ENCODE results near the gene CD4.
A peak's percentile ranks its signal among the peaks of the same experiment; 100 is the strongest.

The CD4 gene

DNA sequence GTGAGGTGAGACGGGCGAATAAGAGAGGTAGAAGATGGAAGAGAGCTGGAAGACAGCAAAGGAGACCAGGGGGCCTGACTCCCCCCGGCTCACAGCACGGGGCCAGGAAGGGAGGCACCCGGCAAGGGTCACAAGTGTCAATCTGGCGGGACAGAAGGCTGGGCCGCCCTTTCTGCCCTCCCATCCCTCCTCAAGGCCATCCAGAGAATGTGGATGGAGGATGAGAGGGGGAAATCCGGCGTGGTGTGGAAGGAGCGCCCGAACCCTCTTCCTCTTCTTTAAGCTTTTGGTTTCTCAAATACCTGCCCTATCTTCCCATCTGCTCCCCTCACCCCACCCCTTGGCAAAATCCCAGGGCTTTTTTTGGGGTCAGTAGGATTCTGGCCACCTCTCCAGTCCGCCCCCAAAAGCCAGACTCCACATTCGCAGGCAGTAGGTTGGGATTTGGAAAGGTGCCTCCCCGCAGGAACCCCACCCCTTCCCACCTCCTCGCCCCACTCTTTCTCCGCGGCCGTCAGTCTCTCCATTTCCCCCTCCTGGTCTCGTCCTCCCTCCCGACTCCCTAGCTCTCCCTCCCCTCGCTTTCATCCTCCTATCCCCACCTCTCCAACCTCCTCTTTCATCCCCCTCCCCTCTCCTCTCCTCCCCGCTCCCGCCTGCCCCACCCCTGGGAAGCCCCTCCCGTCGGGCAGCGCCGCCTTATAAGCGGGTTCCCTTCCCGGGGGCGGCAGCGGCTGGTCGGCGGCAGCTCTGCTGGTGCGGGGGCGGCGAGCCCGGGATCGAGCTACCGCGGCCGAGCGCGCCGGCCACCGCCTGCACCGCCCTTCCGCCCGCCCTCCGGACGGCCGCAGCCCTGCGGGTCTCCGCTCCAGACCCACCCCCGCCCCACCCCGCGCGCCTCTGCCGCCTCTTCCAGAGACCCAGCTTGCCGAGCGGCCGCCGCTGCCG is 23.4 kb upstream of the CD4 start, which contains the start of gene PTMS:
PTMS (plus strand) TSS at position 730 of the 948 bp plus-strand sequence. CDS start 343 bp downstream, outside the sequence.
- DNase-seq: peak; percentile 54

GRCh38 chr12:6766651-6767349 is 22.5 kb upstream of the CD4 start:
- peak; percentile 47 for DNase-seq

- DNase-seq: no peak
Observed at GRCh38 chr12:6767353-6768319, 21.7 kb upstream of the CD4 start.

DNA sequence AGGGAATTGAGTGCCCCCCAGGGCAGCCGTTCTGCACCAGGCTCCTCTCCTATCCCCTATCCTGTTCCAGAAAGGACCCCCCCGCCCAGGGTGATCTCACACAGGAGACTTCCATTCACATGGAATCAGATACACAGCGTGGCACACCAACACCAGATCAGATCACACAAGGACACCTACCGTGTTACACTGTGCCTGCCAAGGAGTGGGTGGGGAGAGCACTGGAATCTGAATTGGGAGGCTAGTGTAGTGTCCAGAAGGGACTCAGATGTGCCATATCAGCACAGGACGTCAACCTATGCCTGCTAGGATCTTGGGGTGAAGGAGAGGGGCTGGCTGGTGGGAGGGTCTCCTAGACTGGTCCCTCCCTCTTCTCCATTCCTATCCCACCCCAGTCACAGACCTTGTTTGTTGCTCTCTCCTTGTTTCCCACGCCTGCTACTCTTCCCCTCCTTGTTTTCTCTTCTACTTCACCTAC is 20.9 kb upstream of the CD4 start:
- DNase-seq: no peak

- DNase-seq: no peak
Observed at GRCh38 chr12:6768990-6769389, 20.3 kb upstream of the CD4 start.

GRCh38 chr12:6769666-6770065 is 19.7 kb upstream of the CD4 start:
- no peak for DNase-seq

GRCh38 chr12:6770094-6770493 is 19.2 kb upstream of the CD4 start:
- no peak for DNase-seq

- DNase-seq: no peak
Observed at GRCh38 chr12:6770600-6770999, 18.7 kb upstream of the CD4 start.

- no peak for DNase-seq
Observed at GRCh38 chr12:6771091-6771495, 18.2 kb upstream of the CD4 start.

DNA sequence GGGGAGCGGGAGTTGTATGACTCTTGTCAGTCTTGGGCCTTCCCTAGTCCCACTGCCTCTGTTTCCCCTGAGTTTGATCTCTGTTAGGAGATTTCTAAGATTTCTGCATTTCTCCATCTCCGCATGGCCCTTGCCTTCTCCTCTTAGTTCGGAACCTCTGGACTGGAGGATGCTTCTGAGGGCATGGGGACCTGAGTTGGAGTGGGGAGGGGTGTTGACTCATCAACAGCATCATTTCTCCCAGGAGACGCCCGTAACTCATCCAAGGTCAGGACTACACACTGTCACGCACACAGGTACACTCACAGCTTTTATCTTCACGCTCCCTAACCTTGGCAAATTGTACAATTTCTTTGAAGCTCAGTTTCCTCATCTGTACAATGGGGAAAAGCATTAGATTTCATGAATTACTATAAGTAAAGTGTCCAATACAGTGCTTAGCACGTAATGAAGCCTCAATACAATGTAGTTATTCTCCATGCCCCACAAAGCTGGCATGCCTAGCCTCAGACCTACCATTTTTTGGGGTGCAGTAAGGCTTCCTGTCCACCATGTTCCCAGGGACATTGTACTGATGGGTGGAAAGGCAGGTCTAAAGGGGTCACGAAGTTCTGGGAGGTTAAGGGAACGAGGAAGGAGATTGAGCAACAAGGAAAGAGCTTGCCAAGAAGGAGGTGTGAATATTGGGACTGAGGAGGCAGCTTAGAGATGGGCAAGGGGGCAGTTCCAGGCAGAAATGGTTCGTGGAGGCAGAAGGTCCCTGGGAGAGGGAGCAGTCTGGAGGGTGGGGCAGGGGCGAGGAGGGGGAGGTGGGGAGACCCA is 17.6 kb upstream of the CD4 start:
- no peak for DNase-seq

- DNase-seq: no peak
Observed at GRCh38 chr12:6772331-6772695, 17.0 kb upstream of the CD4 start, which contains the start of gene LAG3. Gene LAG3, plus strand, starts transcription at chr12:6772520. Its CDS starts 333 bp downstream, at chr12:6772853.

DNA sequence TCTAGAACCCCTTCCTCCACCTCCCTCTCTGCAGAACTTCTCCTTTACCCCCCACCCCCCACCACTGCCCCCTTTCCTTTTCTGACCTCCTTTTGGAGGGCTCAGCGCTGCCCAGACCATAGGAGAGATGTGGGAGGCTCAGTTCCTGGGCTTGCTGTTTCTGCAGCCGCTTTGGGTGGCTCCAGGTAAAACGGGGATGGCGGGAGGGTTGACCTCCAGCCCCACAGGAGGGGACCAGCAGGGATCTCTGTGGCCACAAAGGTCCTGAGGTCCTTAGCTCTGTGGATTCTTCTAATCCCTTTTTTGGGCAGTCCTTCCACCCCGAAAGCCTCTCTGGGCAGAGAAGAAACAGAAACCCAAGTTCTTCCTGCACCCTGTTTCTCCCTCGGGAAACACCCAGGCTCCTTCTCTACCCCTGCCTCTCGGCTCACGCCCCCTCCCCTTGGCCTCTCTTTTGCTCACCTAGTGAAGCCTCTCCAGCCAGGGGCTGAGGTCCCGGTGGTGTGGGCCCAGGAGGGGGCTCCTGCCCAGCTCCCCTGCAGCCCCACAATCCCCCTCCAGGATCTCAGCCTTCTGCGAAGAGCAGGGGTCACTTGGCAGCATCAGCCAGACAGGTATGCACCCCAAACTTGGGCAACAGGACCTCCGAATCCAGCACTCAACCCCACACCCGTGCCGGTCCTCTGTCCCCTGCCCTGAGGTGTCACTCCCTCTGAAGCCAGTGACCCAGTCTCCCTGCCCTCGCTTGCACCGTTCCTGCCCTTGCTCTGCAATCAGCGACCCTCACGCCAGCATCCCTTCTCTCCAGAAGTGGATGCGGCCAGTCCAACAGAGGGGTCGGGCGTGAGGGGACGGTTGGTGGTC is 16.4 kb upstream of the CD4 start:
- no peak for DNase-seq

- DNase-seq: no peak
Observed at GRCh38 chr12:6773590-6774351, 15.6 kb upstream of the CD4 start.

DNA sequence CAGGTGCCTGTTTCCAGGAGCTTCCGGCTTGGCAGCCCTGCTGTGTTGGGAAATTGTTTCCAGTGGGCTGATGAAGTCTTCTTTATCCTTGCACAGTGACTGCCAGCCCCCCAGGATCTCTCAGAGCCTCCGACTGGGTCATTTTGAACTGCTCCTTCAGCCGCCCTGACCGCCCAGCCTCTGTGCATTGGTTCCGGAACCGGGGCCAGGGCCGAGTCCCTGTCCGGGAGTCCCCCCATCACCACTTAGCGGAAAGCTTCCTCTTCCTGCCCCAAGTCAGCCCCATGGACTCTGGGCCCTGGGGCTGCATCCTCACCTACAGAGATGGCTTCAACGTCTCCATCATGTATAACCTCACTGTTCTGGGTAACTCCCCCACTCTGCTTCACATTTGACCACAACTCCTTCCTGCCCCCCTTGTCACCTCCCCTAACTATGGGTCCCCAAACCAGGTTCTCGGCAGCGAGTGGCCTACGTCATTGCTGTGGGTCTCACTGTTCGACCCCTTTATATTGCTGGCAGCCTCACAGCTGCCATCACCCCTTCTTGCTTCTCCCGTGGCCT is 14.7 kb upstream of the CD4 start:
- DNase-seq: no peak

GRCh38 chr12:6775185-6776174 is 13.8 kb upstream of the CD4 start:
- no peak for DNase-seq

- no peak for DNase-seq
Observed at GRCh38 chr12:6777386-6777785, 11.9 kb upstream of the CD4 start.

- no peak for DNase-seq
Observed at GRCh38 chr12:6778217-6778573, 11.1 kb upstream of the CD4 start.
